GM21528 (cell line): Measurements from ENCODE around the gene WTIP.
"Not testable (repeated sequence)": the region's sequence is repeated elsewhere in the genome, so short reads cannot be mapped to it uniquely, and the experiment has no call there.

Experiments used
- ATAC-seq: cut with Tn5 transposase; IDR thresholded peaks from one replicate; pipeline ENCODE4 v1.9.1; 2021; ENCODE audit warnings: mild to moderate bottlenecking, moderate library complexity; ENCODE audit not compliant: unreplicated experiment, low FRiP score

The WTIP gene

DNA sequence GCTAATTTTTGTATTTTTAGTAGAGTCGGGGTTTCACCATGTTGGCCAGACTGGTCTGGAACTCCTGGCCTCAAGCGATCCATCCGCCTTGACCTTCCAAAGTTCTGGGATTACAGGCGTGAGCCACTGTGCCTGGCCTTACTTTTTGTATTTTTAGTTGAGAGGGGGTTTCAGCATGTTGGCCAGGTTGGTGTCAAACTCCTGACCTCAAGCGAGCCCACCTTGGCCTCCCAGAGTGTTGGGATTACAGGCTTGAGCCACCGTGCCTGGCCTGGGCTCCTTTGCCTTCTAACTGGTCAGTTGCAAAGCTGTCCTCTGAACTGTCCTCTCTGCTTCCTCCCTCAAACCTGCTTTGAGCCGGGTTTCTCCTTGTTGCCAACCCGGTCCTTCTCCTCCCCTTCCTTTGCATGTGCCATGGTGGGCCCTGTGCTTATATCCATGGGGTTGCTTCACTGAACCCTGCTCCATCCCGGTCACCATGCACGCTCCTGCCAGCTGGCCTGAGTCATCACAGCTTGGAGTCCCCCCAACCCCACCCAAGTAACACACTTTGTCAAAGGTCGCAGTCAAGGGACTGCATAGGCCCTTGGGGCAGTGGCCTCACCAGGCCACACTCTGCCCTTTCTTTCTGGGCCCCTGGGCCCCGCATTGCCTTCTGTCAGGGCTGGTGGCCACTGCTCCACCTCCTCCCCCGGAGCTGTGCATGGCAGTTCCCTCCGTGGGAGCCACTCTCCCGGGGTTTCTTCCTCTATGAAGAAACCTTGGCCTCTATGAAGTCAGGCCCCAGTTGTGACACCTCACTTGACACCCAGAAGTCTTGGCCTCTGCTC, 21.2 kb downstream of the WTIP start:
- ATAC-seq, result no peak

DNA sequence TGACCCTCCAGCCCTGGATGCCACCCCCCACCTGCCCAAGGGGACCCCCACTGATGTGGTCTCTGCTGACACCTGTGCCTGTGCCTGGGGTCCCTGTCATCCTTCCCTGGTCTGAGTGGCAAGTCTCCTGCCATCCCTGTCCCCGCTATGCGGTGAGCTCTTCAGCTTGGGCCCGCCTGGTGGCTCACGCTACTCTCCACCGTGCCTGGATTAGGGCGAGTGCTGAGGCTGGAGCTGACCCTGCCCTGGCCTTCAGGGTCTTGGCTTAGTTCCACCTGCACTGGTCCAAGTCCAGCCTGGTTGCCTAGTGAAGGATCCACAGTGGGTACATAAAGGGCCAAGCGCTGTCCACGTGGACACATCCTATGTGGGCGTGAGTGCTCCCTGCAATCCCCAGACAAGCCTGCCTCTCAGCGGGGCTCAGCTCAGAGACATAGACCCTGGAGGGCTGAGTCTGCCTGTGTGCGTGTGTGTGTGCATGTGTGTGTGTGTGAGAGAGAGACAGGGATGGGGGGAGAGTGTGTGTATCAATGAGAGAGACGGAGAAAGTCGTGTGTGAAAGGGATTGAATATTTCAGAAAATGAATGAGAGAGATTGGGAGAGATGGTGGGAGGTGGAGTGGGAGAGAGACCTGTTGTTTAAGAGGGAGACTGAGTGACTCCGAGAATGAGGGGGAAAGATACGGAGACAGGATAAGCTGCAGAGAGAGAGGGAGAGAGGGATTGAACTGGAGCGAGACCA, 22.1 kb downstream of the WTIP start:
- no peak for ATAC-seq

DNA sequence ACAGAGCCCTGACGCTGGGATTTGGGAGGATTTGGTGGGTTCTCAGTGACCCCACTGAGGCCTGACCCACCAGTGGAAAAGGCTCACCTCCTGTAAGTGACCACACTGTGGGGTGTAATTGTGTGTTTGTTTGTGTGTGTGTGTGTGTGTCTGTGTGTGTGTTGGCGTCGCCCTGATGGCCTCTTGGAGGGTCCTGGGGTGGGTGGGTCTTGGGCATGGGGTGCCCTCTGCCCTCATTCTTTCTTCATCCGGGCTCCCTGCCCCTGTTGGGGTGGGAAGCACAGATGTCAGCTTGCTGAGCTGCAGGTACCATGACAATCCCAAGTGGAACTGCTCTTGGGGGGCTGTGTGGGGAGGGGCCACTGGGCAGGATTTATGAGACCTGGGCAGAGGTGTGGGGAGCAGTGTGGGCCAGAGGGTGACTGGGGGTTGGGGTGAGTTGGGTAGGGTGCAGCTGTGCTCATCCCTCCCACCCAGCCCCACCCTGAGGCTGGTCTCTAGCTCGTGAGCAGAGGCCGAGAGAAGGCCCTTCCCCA, 22.8 kb downstream of the WTIP start:
- ATAC-seq, result no peak

DNA sequence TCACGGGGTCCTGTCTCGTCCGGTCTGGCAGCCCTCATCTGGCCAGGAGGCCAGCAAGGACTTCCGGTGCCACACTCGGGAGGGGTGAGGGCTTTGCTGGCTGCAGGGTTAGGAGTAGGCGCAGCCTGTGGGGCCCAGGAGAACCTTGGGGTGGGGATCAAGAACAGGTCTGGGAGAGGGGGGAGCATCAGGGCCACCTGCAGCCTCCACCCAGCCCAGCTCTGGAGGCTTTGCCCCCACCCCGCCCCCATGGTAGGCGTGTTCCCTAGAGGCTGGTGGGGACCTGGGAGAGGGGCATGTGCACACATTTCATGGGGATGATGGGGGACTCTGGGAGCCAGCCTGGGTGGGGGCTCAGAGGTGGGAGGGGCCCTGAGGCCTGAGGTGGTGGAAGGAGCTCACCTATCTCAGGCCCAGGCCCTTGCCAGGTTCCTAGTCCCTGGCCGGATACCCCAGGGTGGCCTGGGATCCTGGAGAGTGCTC, 23.3 kb downstream of the WTIP start:
- no peak for ATAC-seq

DNA sequence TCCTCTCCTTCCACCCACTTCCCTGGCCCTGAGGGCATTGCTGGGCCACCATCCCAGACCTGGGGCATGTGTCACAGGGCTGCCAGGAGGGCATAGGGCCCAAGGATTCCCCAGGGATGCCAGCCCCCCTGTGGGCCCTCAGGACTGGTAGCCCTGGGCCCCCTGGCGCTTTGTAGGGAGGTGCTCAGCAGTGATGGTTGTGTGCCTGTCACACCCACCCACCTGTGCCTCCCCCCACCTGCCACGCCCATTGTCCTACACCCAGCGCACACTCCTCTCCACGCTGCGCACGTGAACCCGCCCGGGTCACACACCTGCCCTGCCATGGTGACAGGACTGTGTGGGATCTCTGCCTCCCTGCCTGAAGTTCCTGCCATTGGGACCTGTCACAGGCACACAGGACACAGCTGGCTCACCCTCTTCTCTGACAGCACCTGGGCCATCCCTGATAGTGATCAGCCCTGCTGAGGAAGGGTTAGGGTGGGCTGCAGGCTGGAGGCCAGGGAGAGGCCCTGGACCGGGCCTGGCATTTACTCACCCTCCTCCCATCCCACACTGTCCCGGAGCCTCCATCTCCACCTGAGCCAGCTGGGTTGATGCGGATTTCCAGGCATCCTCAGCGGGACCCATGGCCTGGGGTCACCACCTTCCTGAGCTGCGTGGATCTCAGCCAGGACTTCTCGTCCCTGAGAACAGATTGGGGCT, 23.9 kb downstream of the WTIP start:
- ATAC-seq, result no peak

DNA sequence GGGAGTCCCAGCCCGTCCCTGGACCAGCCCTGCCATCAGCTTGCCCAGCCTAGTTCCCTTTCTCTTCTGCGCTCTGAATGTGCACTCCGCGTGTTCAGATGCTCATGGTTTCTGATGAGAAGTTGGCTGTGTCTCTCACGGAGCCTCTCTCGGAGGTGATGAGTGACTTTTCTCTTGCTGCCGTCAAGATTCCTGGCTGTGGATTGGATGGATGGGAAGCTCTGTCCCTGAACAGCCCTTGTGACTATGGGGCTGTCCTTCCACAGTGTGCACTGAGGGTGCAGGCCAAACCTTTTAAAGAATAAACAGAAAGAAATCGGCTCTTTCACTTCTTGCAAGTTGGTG, 24.4 kb downstream of the WTIP start:
- ATAC-seq, result no peak

DNA sequence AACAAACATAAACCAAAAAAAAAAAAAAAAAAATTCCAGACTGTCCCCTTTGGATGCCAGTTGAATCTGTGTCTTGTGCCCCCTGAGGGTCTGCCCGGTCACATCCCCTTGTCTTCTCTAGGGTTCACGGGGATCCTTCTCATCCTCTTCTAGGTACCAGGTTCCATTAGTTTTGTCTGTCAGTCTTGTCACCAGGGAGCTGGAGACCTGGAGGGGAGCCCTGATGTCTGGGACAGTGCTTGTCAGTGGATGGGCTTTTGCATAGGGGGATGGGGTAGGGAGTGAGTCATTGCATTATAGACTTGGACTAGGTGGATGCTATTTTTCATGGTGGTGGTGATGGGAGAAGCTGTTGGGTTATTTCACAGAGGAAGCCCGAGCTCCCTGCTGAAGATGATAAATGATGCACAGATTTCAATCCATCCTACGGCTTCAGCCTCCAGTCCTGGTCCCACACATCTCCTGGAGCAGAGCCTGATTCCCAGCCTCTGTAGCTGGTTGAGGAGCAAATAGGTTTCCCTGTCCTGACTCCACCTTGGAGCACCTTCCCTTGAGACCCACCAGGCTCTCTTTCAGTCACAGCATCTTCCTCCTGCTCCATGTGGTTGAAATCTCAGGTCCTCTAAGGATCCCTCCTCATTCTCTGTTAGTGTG, 26.0 kb downstream of the WTIP start:
- no peak for ATAC-seq

DNA sequence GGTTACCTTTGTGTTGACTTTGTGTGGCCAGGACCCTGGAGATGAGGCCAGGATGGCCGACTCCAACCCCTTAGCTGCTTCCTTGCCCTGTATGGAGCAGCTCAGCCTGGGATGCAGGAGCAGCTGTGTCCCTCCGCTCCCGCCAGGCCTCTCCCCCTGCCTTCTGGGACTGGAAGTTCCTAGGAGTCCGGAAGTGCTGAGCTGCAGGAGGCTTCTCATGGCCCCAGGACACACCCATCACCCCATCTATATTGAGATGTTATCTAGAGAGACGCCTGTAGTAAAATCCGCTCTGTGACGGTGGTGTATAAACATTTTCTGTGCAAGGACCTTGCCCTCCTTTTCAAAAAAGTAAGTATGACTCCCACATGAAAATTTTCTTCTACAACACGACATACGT, 27.0 kb downstream of the WTIP start:
- ATAC-seq, result no peak

DNA sequence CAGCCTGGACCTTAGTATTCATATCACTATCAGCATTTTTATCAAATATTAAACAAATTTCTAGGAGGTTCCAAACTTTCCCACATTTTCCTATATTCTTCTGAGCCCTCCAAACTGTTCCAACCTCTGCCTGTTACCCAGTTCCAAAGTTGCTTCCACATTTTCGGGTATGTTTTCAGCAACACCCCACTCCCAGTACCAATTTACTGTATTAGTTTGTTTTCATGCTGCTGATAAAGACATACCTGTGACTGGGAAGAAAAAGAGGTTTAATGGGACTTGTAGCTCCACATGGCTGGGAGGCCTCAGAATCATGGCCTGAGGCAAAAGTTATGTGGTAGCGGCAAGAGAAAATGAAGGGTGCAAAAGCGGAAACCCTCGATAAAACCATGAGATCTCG, 29.3 kb downstream of the WTIP start:
- not testable (repeated sequence) for ATAC-seq

DNA sequence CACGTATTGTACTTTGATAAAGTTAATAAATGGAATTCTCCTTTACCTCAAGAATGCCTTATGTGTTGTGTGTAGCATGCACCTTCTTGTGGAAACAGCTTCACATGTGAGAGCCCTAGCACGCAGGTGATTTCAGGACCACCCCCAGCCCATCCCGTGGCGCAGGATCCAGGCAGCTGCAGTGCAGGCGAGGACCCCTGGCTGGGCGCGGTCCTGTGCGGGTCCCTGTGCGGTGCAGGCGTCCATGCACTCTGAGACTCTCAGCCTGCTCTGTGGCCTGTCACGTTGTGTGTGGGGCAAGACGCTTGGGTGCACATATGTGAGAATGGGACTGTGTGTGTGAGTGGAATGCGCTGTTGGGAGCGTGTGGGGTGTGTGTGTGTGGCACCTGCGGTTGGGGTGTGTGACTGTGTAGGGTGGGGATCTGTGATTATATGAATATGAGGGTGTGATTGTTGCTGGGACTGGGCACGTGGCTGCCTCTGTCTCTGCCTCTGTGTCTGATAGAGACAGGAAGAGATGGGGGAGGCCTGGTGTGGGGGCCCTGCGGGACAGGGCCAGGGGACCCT, 30.8 kb downstream of the WTIP start:
- no peak for ATAC-seq

DNA sequence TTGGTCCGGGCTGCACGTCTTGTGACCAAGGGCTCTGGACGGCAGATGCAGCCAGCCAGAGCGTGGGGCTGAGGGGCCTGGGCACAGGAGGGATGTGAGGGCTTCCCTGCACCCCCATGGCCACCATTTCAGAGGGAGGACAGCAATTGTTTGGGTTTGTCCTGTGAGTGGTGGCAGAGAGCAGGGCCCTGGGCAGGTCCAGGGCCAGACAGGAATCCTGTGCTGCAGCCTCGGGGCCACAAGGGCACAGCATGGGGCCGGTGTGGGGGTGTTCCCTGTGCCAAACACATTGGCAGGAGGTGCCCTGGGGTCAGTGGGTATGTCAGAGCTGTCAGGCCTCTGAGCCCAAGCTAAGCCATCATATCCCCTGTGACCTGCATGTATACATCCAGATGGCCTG, 32.2 kb downstream of the WTIP start:
- ATAC-seq, result no peak

DNA sequence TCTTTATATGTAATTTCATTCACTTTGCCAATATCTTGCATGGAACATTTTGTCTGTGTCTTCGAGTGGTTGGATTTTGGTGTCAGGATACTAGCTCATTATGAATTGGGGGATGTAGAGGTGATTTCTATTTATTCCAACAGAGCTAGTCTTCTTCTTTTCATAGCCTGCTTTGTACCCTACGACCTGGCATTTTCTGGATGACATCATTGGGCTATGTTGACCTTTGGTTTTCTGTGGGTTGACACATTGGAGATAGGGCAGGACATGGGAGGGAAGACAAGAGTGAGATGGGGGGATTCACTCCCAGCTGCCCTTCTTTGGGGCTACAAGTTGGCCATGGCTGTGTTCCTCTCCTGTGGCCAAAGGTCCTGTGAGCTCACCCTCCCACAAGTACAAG, 38.0 kb downstream of the WTIP start:
- no peak for ATAC-seq

DNA sequence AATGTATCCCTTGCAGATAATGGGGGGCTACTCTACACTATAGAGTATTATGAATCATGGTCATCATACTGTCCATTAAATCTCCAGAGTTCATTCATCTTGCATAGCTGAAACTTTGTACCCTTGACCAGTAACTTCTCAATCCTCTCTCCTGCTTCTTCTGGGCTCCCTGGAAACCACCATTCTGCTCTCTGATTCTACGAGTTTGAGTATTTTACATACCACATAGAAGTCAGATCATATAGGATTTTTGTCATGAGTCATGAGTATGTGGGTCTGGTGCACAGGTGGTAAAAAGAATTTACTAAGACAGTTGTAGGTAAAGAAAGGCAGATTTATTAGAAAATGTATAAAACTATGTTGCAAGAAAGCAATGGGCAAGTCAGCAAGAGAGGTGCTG, 41.9 kb downstream of the WTIP start:
- ATAC-seq, result no peak

DNA sequence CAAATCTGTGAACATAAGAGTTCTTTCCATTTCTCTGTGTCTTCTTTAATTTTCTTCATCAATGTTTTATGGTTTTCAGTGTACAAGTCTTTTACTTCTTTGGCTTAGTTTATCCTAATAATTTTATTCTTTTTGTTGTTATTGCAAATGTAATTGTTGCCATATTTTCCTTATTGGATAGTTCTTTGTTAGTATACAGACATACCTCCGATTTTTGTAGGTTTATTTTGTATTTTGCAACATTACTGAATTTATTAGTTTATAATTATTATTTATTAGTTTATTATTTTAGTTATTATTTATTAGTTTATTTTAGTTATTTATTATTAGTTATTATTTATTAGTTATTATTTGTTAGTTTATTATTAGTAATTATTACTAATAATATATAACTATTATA, 43.4 kb downstream of the WTIP start:
- no peak for ATAC-seq

DNA sequence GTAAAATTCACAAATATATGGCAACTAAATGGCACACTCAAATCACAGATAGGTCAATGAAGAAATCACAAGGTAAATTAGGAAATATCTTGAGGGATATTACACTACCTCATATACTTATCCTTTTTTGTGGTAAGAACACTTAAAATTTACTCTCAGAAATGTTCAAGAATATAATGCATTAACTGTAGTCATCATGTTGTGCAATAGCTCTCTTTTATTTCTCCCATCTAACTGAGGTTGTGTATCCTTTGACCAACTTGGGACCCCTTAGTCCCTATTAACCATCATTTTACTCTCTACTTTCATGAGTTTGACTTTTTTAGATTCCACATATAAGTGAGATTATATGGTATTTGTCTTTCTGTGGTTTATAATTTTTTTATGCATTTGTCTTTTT, 52.6 kb downstream of the WTIP start:
- ATAC-seq, result no peak

DNA sequence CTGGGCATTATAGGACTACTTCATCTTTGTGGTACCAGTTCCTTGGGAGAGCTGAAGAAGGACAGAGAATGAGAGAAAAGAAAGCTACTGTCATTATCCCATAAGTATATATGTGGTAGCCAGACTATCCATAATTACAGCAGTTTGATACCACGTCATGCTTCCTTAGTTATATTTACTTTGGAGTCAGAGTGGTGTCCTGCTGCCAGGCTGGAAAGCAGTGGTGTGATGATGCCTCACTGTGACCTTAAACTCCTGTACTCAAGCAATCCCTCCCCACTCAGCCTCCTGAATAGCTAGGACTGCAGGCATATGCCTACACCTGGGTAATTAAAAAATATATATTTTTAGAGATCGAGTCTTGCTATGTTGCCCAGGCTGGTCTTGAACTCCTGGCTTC, 57.8 kb downstream of the WTIP start:
- ATAC-seq, result no peak

DNA sequence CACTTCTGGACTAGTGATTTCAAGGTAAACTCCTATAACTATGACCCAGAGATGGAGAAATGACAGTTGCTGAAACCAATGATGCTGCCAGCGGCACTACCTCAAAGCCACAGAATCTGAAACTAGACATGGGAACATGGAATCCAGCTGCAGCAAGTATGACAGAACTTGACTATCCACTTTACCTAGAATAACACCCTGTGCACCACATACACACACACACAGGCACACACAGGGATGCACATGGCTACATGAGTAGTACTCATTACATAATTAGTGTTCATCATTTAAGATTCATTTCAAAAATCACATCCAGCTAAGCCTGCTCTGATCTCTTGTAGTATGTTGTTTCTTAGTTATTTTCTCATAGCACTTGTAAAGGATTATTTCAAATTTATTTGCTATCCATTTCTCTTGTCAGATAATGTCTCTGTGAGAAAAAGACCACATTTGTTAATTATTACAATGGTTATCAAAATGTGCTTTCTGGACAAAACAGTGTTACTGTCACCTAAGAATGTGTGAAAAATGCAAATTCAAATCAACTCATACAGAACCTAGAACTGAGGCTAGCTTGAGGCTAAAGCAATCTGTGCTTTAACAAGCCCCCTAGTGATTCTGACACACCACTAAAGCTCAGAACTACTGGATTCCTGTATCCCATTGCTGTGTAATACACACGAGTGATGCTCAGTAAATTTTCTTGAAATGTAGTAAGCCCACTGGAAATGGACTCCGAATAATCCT, 59.4 kb downstream of the WTIP start:
- no peak for ATAC-seq

DNA sequence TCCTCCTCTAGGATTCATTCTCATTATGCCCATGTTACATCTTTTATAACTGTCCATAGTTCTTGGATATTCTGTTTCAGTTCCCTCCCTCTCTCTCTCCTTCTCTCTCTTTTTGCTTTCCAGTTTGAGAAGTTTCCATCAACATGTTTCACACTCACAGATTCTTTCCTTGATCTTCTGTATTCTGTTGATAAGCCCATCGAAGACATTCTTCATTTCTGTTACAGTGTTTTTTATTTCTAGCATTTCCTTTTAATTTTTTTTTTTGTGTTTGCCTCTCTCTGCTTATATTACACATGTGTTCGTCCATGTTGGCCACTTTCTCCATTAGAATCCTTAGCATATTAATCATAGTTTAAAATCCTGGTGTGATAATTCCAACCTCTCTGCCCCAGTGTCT, 68.3 kb downstream of the WTIP start:
- ATAC-seq, result no peak

DNA sequence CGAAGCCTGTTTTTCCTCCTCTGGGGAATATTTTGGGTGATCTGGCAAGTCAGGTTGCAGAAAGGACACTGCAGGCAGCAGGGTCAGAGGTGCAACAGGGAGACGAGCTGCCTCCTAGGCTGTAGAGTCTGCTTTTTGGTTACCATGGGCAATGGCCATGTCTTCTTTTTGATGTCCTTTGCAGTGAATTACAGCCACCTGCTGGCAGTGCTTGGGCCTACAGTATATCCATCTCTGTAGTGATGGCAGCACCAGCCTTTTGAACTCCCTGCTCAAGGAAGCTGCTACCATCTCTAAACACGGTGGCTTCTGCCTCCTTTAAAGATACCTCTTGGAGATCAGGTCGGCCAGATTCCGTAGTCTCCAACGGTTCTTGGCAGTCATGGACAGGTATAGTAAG, 73.9 kb downstream of the WTIP start:
- no peak for ATAC-seq

DNA sequence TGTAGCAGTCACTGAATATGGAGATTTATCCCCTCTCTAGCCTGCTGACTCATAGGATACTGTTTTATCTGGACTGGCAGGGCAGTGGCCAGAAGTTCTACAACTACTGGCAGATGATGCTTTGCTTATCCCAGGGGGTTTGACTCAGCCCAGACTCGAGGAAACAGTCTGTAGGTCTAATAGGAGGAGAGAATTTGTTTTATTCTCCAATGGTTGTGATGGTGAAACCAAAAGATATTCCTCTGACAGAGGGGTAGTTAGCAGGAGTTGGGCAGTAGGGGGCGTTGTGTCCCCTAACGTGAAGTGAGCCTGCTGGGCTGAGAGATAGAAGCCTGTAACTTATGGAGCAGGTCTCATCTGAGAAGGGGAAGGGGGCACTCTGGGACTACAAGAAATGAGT, 74.9 kb downstream of the WTIP start:
- no peak for ATAC-seq
